Gastrocnemius medialis (tissue), 4 donors: ENCODE results near the gene SH3GL1.

ENCODE experiments used
- POLR2A ChIP-seq, 2 donors: fragments of 450-650 bp; IDR thresholded peaks; one replicate each; pipeline ENCODE4 v1.6.1; 2017; ENCODE audit warnings: antibody characterized with exemption in 2 of 2, mild to moderate bottlenecking in 2 of 2, moderate library complexity in 2 of 2
- TF ChIP-seq, protein P1 (sequence below), 5 experiments: fragments of 450-650 bp in 3 of 5; fragments of 200-600 bp in 2 of 5; sonication (generic) in 2 of 5; IDR thresholded peaks in 4 of 5; conservative IDR thresholded peaks in 1 of 5; 1 replicate in 4 of 5; 2 replicates in 1 of 5; pipeline ENCODE4 v1.5.1; 2016 to 2019; ENCODE audit warnings: antibody characterized with exemption in 5 of 5, mild to moderate bottlenecking in 3 of 5, moderate library complexity in 3 of 5

DNA sequence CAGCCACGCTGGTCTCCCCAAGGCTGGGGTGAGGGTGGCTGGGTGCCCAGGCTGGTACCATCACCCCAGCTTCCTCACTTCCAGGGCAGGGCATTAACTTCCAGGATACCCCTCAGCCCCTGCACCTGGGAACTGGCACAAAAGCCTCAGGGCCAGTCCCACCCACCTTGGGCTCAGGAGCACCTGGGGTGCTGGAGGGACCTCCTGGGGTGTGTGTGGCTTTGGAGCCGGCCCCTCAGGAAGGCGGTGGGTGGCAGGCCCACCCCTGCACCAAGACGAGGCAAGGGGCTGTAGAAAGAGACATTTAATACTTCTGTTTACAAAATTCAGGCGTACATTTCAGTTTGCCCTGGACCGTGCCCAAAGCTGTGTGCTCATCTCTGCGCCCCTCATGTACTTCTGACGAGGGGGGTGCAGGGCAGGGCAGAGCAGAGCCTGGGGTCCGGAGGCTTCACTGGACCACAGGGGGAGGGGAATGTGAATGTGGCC is 40.2 kb downstream of the SH3GL1 start:
- TF ChIP-seq, protein P1, sequence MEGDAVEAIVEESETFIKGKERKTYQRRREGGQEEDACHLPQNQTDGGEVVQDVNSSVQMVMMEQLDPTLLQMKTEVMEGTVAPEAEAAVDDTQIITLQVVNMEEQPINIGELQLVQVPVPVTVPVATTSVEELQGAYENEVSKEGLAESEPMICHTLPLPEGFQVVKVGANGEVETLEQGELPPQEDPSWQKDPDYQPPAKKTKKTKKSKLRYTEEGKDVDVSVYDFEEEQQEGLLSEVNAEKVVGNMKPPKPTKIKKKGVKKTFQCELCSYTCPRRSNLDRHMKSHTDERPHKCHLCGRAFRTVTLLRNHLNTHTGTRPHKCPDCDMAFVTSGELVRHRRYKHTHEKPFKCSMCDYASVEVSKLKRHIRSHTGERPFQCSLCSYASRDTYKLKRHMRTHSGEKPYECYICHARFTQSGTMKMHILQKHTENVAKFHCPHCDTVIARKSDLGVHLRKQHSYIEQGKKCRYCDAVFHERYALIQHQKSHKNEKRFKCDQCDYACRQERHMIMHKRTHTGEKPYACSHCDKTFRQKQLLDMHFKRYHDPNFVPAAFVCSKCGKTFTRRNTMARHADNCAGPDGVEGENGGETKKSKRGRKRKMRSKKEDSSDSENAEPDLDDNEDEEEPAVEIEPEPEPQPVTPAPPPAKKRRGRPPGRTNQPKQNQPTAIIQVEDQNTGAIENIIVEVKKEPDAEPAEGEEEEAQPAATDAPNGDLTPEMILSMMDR (IDR thresholded peaks at IDR 0.05 in 4 of 5, conservative IDR thresholded peaks at IDR 0.05 in 1 of 5), result no peak
- no peak for TF ChIP-seq POLR2A (IDR thresholded peaks at IDR 0.05)
